ENCODE measurements around the gene ARHGAP35.

The ARHGAP35 gene

GRCh38 chr19:46841458-46842083 is 19.2 kb upstream of the ARHGAP35 start:
- peaks cover 0 to 77% (median 41%) of the 10 kb centered on the region in 5 donors for H3K36me3 ChIP-seq (ENCODE audit: control insufficient read depth in 5 of 5, insufficient read depth in 5 of 5, low read length in 5 of 5)

GRCh38 chr19:46842791-46843190 is 18.0 kb upstream of the ARHGAP35 start:
- H3K9me3 ChIP-seq (ENCODE audit: control insufficient read depth in 5 of 5, low read length in 5 of 5), result no peaks in the 10 kb centered on the region
- no peak overlapping the region for H3K27ac ChIP-seq (ENCODE audit: low read depth, low read length)
- H3K4me1 ChIP-seq (ENCODE audit: control insufficient read depth in 5 of 5, insufficient read depth in 5 of 5, low read length in 5 of 5), result peaks cover 0 to 19% (median 13%) of the 10 kb centered on the region in 5 donors
- no peak overlapping the region for H3K4me3 ChIP-seq (ENCODE audit: low read depth in 1 of 5, low read length in 5 of 5)
- H3K9ac ChIP-seq (ENCODE audit: low read length in 5 of 5), result no peak overlapping the region
- no peaks in the 10 kb centered on the region for H3K27me3 ChIP-seq (ENCODE audit: control insufficient read depth in 5 of 5, insufficient read depth in 4 of 5, low read length in 5 of 5)
- H3K36me3 ChIP-seq (ENCODE audit: control insufficient read depth in 5 of 5, insufficient read depth in 5 of 5, low read length in 5 of 5), result peaks cover 0 to 72% (median 44%) of the 10 kb centered on the region in 5 donors

More at GRCh38 chr19:46841458-46842083, 19.2 kb upstream of the ARHGAP35 start:
- peaks cover 0 to 21% (median 17%) of the 10 kb centered on the region in 5 donors for H3K4me1 ChIP-seq (ENCODE audit: control insufficient read depth in 5 of 5, insufficient read depth in 5 of 5, low read length in 5 of 5)
- no peaks in the 10 kb centered on the region for H3K9me3 ChIP-seq (ENCODE audit: control insufficient read depth in 5 of 5, low read length in 5 of 5)
- H3K27ac ChIP-seq (ENCODE audit: low read depth, low read length), result no peak overlapping the region
- no peak overlapping the region for H3K4me3 ChIP-seq (ENCODE audit: low read depth in 1 of 5, low read length in 5 of 5)
- H3K9ac ChIP-seq (ENCODE audit: low read length in 5 of 5), result no peak overlapping the region
- H3K27me3 ChIP-seq (ENCODE audit: control insufficient read depth in 5 of 5, insufficient read depth in 4 of 5, low read length in 5 of 5), result no peaks in the 10 kb centered on the region

- Histone ChIP-seq H3K4me3 (ENCODE audit: low read depth in 1 of 5, low read length in 5 of 5) (no peak overlapping the region), H3K4me1 (ENCODE audit: control insufficient read depth in 5 of 5, insufficient read depth in 5 of 5, low read length in 5 of 5) (peaks cover 0 to 24% (median 16%) of the 10 kb centered on the region in 5 donors), H3K27me3 (ENCODE audit: control insufficient read depth in 5 of 5, insufficient read depth in 4 of 5, low read length in 5 of 5) (no peaks in the 10 kb centered on the region), H3K27ac (ENCODE audit: low read depth, low read length) (no peak overlapping the region), H3K9ac (ENCODE audit: low read length in 5 of 5) (no peak overlapping the region), H3K36me3 (ENCODE audit: control insufficient read depth in 5 of 5, insufficient read depth in 5 of 5, low read length in 5 of 5) (peaks cover 0 to 61% (median 37%) of the 10 kb centered on the region in 5 donors), H3K9me3 (ENCODE audit: control insufficient read depth in 5 of 5, low read length in 5 of 5) (no peaks in the 10 kb centered on the region)
Observed at GRCh38 chr19:46844067-46844489, 16.7 kb upstream of the ARHGAP35 start.

- Histone ChIP-seq H3K9me3 (ENCODE audit: control insufficient read depth in 5 of 5, low read length in 5 of 5) (no peaks in the 10 kb centered on the region), H3K27ac (ENCODE audit: low read depth, low read length) (no peak overlapping the region)
Observed at GRCh38 chr19:46845959-46846459, 14.8 kb upstream of the ARHGAP35 start.

GRCh38 chr19:46847528-46847927 is 13.3 kb upstream of the ARHGAP35 start:
- Histone ChIP-seq H3K4me1 (ENCODE audit: control insufficient read depth in 5 of 5, insufficient read depth in 5 of 5, low read length in 5 of 5) (peaks cover 7 to 25% (median 18%) of the 10 kb centered on the region in 5 donors), H3K27ac (ENCODE audit: low read depth, low read length) (no peak overlapping the region)

More at GRCh38 chr19:46845959-46846459, 14.8 kb upstream of the ARHGAP35 start:
- H3K36me3 ChIP-seq (ENCODE audit: control insufficient read depth in 5 of 5, insufficient read depth in 5 of 5, low read length in 5 of 5), result peaks cover 0 to 52% (median 34%) of the 10 kb centered on the region in 5 donors
- H3K27me3 ChIP-seq (ENCODE audit: control insufficient read depth in 5 of 5, insufficient read depth in 4 of 5, low read length in 5 of 5), result no peaks in the 10 kb centered on the region
- H3K9ac ChIP-seq (ENCODE audit: low read length in 5 of 5), result no peak overlapping the region
- H3K4me3 ChIP-seq (ENCODE audit: low read depth in 1 of 5, low read length in 5 of 5), result no peak overlapping the region
- H3K4me1 ChIP-seq (ENCODE audit: control insufficient read depth in 5 of 5, insufficient read depth in 5 of 5, low read length in 5 of 5), result peaks cover 7 to 25% (median 18%) of the 10 kb centered on the region in 5 donors

GRCh38 chr19:46848389-46848788 is 12.4 kb upstream of the ARHGAP35 start:
- peaks cover 7 to 25% (median 18%) of the 10 kb centered on the region in 5 donors for H3K4me1 ChIP-seq (ENCODE audit: control insufficient read depth in 5 of 5, insufficient read depth in 5 of 5, low read length in 5 of 5)
- no peaks in the 10 kb centered on the region for H3K27me3 ChIP-seq (ENCODE audit: control insufficient read depth in 5 of 5, insufficient read depth in 4 of 5, low read length in 5 of 5)
- peaks cover 0 to 28% (median 17%) of the 10 kb centered on the region in 5 donors for H3K36me3 ChIP-seq (ENCODE audit: control insufficient read depth in 5 of 5, insufficient read depth in 5 of 5, low read length in 5 of 5)
- no peaks in the 10 kb centered on the region for H3K9me3 ChIP-seq (ENCODE audit: control insufficient read depth in 5 of 5, low read length in 5 of 5)
- H3K4me3 ChIP-seq (ENCODE audit: low read depth in 1 of 5, low read length in 5 of 5), result no peak overlapping the region
- no peak overlapping the region for H3K9ac ChIP-seq (ENCODE audit: low read length in 5 of 5)
- no peak overlapping the region for H3K27ac ChIP-seq (ENCODE audit: low read depth, low read length)

More at GRCh38 chr19:46847528-46847927, 13.3 kb upstream of the ARHGAP35 start:
- no peak overlapping the region for H3K4me3 ChIP-seq (ENCODE audit: low read depth in 1 of 5, low read length in 5 of 5)
- H3K9ac ChIP-seq (ENCODE audit: low read length in 5 of 5), result no peak overlapping the region
- H3K27me3 ChIP-seq (ENCODE audit: control insufficient read depth in 5 of 5, insufficient read depth in 4 of 5, low read length in 5 of 5), result no peaks in the 10 kb centered on the region
- peaks cover 0 to 37% (median 24%) of the 10 kb centered on the region in 5 donors for H3K36me3 ChIP-seq (ENCODE audit: control insufficient read depth in 5 of 5, insufficient read depth in 5 of 5, low read length in 5 of 5)
- no peaks in the 10 kb centered on the region for H3K9me3 ChIP-seq (ENCODE audit: control insufficient read depth in 5 of 5, low read length in 5 of 5)

GRCh38 chr19:46849610-46850009 is 11.2 kb upstream of the ARHGAP35 start:
- H3K4me1 ChIP-seq (ENCODE audit: control insufficient read depth in 5 of 5, insufficient read depth in 5 of 5, low read length in 5 of 5), result peaks cover 7 to 24% (median 18%) of the 10 kb centered on the region in 5 donors
- peaks cover 0 to 16% (median 9%) of the 10 kb centered on the region in 5 donors for H3K36me3 ChIP-seq (ENCODE audit: control insufficient read depth in 5 of 5, insufficient read depth in 5 of 5, low read length in 5 of 5)
- peak overlapping the region; percentile 28 to 86 (median 67) for H3K9ac ChIP-seq (ENCODE audit: low read length in 5 of 5)
- no peaks in the 10 kb centered on the region for H3K9me3 ChIP-seq (ENCODE audit: control insufficient read depth in 5 of 5, low read length in 5 of 5)
- H3K4me3 ChIP-seq (ENCODE audit: low read depth in 1 of 5, low read length in 5 of 5), result peak overlapping the region; percentile 68 to 89 (median 83)
- H3K27me3 ChIP-seq (ENCODE audit: control insufficient read depth in 5 of 5, insufficient read depth in 4 of 5, low read length in 5 of 5), result no peaks in the 10 kb centered on the region
- peak overlapping the region; percentile 85 for H3K27ac ChIP-seq (ENCODE audit: low read depth, low read length)

- no peaks in the 10 kb centered on the region for H3K9me3 ChIP-seq (ENCODE audit: control insufficient read depth in 5 of 5, low read length in 5 of 5)
- peak within 1 kb of the TSS; percentile 68 to 89 (median 83) for H3K4me3 ChIP-seq (ENCODE audit: low read depth in 1 of 5, low read length in 5 of 5)
- peaks cover 7 to 24% (median 18%) of the 10 kb centered on the region in 5 donors for H3K4me1 ChIP-seq (ENCODE audit: control insufficient read depth in 5 of 5, insufficient read depth in 5 of 5, low read length in 5 of 5)
- H3K27me3 ChIP-seq (ENCODE audit: control insufficient read depth in 5 of 5, insufficient read depth in 4 of 5, low read length in 5 of 5), result no peaks in the 10 kb centered on the region
- H3K27ac ChIP-seq (ENCODE audit: low read depth, low read length), result peak within 1 kb of the TSS; percentile 85
- peaks cover 0 to 12% (median 9%) of the 10 kb centered on the region in 5 donors for H3K36me3 ChIP-seq (ENCODE audit: control insufficient read depth in 5 of 5, insufficient read depth in 5 of 5, low read length in 5 of 5)
- H3K9ac ChIP-seq (ENCODE audit: low read length in 5 of 5), result peak within 1 kb of the TSS; percentile 48 to 86 (median 67)
Observed at GRCh38 chr19:46850228-46851203, 10.3 kb upstream of the ARHGAP35 start, which contains the start of gene AP2S1. Gene AP2S1, minus strand, starts transcription at chr19:46850846. Its CDS starts 80 bp downstream, at chr19:46850766.

GRCh38 chr19:46852830-46853229 is 8.0 kb upstream of the ARHGAP35 start:
- Histone ChIP-seq H3K4me3 (ENCODE audit: low read depth in 1 of 5, low read length in 5 of 5) (no peak overlapping the region), H3K9me3 (ENCODE audit: control insufficient read depth in 5 of 5, low read length in 5 of 5) (no peaks in the 10 kb centered on the region)

More at GRCh38 chr19:46852830-46853229, 8.0 kb upstream of the ARHGAP35 start:
- Histone ChIP-seq H3K27ac (ENCODE audit: low read depth, low read length) (no peak overlapping the region), H3K4me1 (ENCODE audit: control insufficient read depth in 5 of 5, insufficient read depth in 5 of 5, low read length in 5 of 5) (peaks cover 11 to 33% (median 29%) of the 10 kb centered on the region in 5 donors), H3K9ac (ENCODE audit: low read length in 5 of 5) (no peak overlapping the region), H3K27me3 (ENCODE audit: control insufficient read depth in 5 of 5, insufficient read depth in 4 of 5, low read length in 5 of 5) (no peaks in the 10 kb centered on the region), H3K36me3 (ENCODE audit: control insufficient read depth in 5 of 5, insufficient read depth in 5 of 5, low read length in 5 of 5) (peaks cover 0 to 1% (median under 1%) of the 10 kb centered on the region in 5 donors)

Measured in subcutaneous abdominal adipose tissue (tissue), 5 donors.